ENCODE results near the gene C12orf42.

DNA sequence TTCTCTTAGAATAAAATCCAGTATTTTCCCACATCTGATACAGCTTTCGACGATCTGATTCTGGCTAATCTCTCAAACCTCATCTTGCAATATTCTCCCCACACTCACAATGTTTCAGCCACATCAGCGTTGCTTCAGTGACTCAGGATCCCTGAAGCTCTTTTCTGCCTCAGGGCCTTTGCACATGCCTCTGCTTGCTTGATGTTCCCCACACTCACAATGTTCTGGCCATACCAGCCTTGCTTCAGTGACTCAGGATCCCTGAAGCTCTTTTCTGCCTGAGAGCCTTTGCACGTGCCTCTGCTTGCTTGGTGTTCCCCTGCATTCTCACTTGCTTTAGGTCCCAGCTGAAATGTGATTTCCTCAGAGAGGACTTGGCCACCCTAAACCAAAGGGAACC lies 2.6 kb downstream of the C12orf42 start:
- TF ChIP-seq, protein P1, sequence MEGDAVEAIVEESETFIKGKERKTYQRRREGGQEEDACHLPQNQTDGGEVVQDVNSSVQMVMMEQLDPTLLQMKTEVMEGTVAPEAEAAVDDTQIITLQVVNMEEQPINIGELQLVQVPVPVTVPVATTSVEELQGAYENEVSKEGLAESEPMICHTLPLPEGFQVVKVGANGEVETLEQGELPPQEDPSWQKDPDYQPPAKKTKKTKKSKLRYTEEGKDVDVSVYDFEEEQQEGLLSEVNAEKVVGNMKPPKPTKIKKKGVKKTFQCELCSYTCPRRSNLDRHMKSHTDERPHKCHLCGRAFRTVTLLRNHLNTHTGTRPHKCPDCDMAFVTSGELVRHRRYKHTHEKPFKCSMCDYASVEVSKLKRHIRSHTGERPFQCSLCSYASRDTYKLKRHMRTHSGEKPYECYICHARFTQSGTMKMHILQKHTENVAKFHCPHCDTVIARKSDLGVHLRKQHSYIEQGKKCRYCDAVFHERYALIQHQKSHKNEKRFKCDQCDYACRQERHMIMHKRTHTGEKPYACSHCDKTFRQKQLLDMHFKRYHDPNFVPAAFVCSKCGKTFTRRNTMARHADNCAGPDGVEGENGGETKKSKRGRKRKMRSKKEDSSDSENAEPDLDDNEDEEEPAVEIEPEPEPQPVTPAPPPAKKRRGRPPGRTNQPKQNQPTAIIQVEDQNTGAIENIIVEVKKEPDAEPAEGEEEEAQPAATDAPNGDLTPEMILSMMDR (IDR thresholded peaks at IDR 0.05; ENCODE audit: low read length), result no peak
- no peak for TF ChIP-seq EZH2 (IDR thresholded peaks at IDR 0.05; ENCODE audit: borderline replicate concordance, low read length)
